Progenitor cell of endocrine pancreas (in vitro differentiated cells): ENCODE measurements around the gene ARHGAP15. TPM values are rescaled to one million over a fixed set of nuclear protein-coding genes. Genes with fewer than 3 reads are reported as not detected.

Experiments used
- DNase-seq: peaks from one replicate; pipeline ENCODE4 v3.0.0; 2021; ENCODE audit warnings: low spot score; ENCODE audit not compliant: unreplicated experiment
- H3K27ac Mint-ChIP-seq: 2 replicates; pipeline ENCODE4 v1.8.0; 2021; ENCODE audit warnings: mild to moderate bottlenecking, moderate library complexity, mixed read lengths
- H3K27me3 Mint-ChIP-seq: 2 replicates; pipeline ENCODE4 v1.8.0; 2021; ENCODE audit warnings: mixed read lengths
- H3K36me3 Mint-ChIP-seq: 2 replicates; pipeline ENCODE4 v1.8.0; 2022; ENCODE audit warnings: mixed read lengths; ENCODE audit not compliant: insufficient read depth
- H3K4me1 Mint-ChIP-seq: 2 replicates; pipeline ENCODE4 v1.8.0; 2021; ENCODE audit warnings: low read depth, mixed read lengths
- H3K4me3 Mint-ChIP-seq: 2 replicates; pipeline ENCODE4 v1.8.0; 2021; ENCODE audit warnings: low read depth, mild to moderate bottlenecking, moderate library complexity, mixed read lengths
- H3K9me3 Mint-ChIP-seq: 2 replicates; pipeline ENCODE4 v1.8.0; 2021; ENCODE audit warnings: low read depth, mixed read lengths
- total RNA-seq: library from RNA; stranded (reverse); gene quantifications from 2 replicates; pipeline ENCODE4 v1.2.1, GENCODE V29; 2021
- TF ChIP-seq, protein P1 (sequence below): fragments of 200-600 bp; sonication (generic); IDR thresholded peaks from one replicate; pipeline ENCODE4 v1.5.0; 2021; ENCODE audit warnings: antibody characterized with exemption, mild to moderate bottlenecking; ENCODE audit not compliant: unreplicated experiment

Gene ARHGAP15
- total RNA-seq, 1 donor from 2014 or later: not detected

DNA sequence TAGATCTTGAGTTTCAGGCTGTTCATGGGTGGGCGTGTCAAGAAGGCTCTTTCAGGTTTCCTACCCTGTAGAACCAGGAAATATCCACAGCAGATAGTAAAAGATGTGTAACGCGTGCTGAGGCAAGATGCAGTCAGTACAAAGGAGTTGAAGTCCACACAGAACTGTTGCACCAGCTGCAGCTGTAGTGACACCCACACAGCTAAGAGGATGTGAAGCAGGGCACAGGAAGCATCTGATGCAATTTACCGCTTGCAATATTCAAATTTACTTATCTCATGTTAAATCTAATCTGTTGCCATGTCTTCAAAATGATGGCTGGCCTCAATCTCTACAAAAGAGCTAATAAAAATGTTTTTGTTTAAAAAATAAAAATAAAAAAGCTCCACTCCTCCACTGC, 132.8 kb downstream of the ARHGAP15 start:
- Mint-ChIP-seq H3K27ac (no peak overlapping the region), H3K36me3 (no peaks in the 10 kb centered on the region), H3K27me3 (no peaks in the 10 kb centered on the region), H3K4me1 (no peaks in the 10 kb centered on the region), H3K4me3 (no peak overlapping the region), H3K9me3 (no peaks in the 10 kb centered on the region)
- TF ChIP-seq, protein P1, sequence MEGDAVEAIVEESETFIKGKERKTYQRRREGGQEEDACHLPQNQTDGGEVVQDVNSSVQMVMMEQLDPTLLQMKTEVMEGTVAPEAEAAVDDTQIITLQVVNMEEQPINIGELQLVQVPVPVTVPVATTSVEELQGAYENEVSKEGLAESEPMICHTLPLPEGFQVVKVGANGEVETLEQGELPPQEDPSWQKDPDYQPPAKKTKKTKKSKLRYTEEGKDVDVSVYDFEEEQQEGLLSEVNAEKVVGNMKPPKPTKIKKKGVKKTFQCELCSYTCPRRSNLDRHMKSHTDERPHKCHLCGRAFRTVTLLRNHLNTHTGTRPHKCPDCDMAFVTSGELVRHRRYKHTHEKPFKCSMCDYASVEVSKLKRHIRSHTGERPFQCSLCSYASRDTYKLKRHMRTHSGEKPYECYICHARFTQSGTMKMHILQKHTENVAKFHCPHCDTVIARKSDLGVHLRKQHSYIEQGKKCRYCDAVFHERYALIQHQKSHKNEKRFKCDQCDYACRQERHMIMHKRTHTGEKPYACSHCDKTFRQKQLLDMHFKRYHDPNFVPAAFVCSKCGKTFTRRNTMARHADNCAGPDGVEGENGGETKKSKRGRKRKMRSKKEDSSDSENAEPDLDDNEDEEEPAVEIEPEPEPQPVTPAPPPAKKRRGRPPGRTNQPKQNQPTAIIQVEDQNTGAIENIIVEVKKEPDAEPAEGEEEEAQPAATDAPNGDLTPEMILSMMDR: no peak
- DNase-seq: no peak

DNA sequence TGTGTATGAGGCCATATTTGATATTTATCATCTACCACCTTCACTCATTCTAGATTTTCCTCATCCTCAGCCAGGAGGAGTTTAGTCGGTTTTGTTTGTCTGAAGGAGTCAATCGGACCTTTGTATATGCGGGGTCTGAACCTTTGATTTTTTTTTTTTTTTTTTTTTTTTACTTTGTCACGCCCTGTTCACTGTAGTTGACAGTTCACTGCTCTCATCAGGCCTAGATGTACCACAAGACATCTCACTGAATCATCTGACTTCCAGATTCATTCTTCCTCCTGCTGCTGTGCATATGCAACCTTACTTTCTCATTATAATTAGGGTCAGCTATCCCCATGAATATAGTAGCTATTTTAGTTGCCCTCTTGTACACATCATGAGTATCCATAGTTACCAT, 133.2 kb downstream of the ARHGAP15 start:
- no peaks in the 10 kb centered on the region for H3K36me3 Mint-ChIP-seq
- H3K4me1 Mint-ChIP-seq: no peaks in the 10 kb centered on the region
- H3K4me3 Mint-ChIP-seq: no peak overlapping the region
- no peaks in the 10 kb centered on the region for H3K27me3 Mint-ChIP-seq
- TF ChIP-seq, protein P1: no peak
- DNase-seq: no peak
- no peak overlapping the region for H3K27ac Mint-ChIP-seq
- no peaks in the 10 kb centered on the region for H3K9me3 Mint-ChIP-seq

DNA sequence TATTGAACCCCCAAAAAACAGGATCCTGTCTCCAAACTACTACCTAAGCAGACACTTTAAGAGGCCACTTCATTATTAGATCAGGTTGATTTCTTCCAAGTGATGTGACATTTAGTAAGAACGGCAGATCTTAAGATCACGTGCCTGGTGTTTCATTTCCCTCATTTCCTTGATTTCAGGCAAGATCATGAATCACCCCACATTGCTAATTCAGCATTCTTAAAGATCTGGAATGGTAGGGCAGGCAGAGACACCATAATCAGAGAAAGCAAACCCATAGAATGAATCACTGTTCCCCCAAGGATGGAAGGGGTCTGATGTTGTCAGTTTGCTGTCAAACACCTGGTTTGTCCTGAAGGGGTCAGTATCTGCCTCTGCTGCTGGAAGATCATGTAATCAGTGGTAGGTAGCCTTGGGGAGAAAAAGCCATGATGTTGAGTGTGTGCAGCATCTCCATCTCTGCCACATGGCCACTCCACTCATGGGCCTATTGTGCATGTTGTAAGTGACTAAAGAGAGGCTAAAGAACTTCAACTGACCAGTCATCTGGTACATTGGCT, 133.9 kb downstream of the ARHGAP15 start:
- no peaks in the 10 kb centered on the region for H3K4me1 Mint-ChIP-seq
- H3K27ac Mint-ChIP-seq: no peak overlapping the region
- DNase-seq: no peak
- no peaks in the 10 kb centered on the region for H3K9me3 Mint-ChIP-seq
- no peaks in the 10 kb centered on the region for H3K36me3 Mint-ChIP-seq
- H3K4me3 Mint-ChIP-seq: no peak overlapping the region
- no peaks in the 10 kb centered on the region for H3K27me3 Mint-ChIP-seq
- TF ChIP-seq, protein P1: no peak

DNA sequence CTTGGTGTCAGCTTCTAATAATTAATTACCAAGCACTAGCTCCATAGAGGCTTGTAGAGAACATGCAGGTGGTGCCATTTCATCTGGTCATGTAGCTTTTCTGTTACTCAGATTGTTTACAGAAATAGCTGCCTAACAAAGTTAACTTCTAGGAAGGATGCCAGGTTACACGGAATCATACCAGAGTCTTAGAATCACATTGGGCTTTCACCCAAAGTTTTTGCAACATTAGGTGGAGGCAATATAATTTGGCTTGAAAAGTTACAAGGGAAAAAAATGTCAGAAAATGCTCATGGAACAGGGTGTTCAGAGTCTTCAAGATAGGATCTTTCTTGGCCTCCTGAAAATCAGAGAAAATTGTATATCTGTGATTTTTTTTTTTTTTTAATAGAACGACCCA, 135.6 kb downstream of the ARHGAP15 start:
- Mint-ChIP-seq H3K27ac (no peak overlapping the region), H3K4me1 (no peaks in the 10 kb centered on the region), H3K9me3 (no peaks in the 10 kb centered on the region), H3K27me3 (no peaks in the 10 kb centered on the region), H3K36me3 (no peaks in the 10 kb centered on the region), H3K4me3 (no peak overlapping the region)
- TF ChIP-seq, protein P1: no peak
- DNase-seq: no peak

DNA sequence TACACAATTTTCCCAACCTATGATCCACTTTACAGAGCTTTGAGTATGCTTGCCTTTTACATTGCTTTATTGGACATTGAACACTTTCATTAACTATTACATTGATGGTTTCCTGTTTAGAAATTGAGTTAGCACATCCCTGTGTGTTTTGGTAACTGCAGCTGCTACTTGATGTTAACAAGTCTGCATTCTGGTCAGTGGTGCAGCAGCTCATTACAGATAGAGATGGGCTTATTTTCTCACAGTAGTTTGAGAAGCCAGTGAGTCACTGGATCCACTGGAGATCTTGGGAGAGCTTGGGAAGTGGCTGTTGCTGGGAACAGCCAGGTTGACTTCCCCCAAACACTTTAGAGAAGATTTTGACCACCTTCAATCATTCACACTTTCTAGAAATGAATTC, 150.5 kb downstream of the ARHGAP15 start:
- no peak for DNase-seq
- no peaks in the 10 kb centered on the region for H3K9me3 Mint-ChIP-seq
- H3K4me1 Mint-ChIP-seq: peaks cover 8% of the 10 kb centered on the region
- peaks cover 4% of the 10 kb centered on the region for H3K27me3 Mint-ChIP-seq
- no peaks in the 10 kb centered on the region for H3K36me3 Mint-ChIP-seq
- H3K27ac Mint-ChIP-seq: no peak overlapping the region
- H3K4me3 Mint-ChIP-seq: no peak overlapping the region
- TF ChIP-seq, protein P1: no peak
